DND-41 (cell line): ENCODE results near the gene TEKT3.

ENCODE experiments used
- ATAC-seq: fragments of 200-7000 bp; cut with Tn5 transposase; 3 replicates; pipeline ENCODE4 v1.9.1; 2021; ENCODE audit warnings: low read depth; ENCODE audit not compliant: insufficient read depth
- DNase-seq: peaks from one replicate; pipeline ENCODE4 v3.0.0-alpha.2; 2020
- H2AFZ ChIP-seq: 2 replicates; pipeline ENCODE4 v1.6.0; 2012; ENCODE audit warnings: low read depth, low read length
- H3K27ac ChIP-seq: 2 replicates; pipeline ENCODE4 v1.5.1; 2012; ENCODE audit warnings: low read length, inconsistent platforms
- H3K27me3 ChIP-seq: fragments of 200-600 bp; sonication (generic); 2 replicates; pipeline ENCODE4 v1.6.0; 2012; ENCODE audit warnings: low read length, mild to moderate bottlenecking, inconsistent platforms; ENCODE audit not compliant: insufficient read depth, poor library complexity
- H3K36me3 ChIP-seq: 2 replicates; pipeline ENCODE4 v1.5.1; 2012; ENCODE audit warnings: low read length, inconsistent platforms; ENCODE audit not compliant: insufficient read depth
- H3K4me1 ChIP-seq: 2 replicates; pipeline ENCODE4 v1.5.1; 2012; ENCODE audit warnings: mild to moderate bottlenecking, low read length; ENCODE audit not compliant: insufficient read depth
- H3K4me2 ChIP-seq: 2 replicates; pipeline ENCODE4 v1.6.0; 2012; ENCODE audit warnings: mild to moderate bottlenecking, moderate library complexity, low read length, inconsistent platforms; ENCODE audit not compliant: insufficient read depth
- H3K4me3 ChIP-seq, 2 experiments: fragments of 200-600 bp in 1 of 2; shearing (Covaris generic) in 1 of 2; 2 replicates each; pipeline ENCODE4 v1.5.1; 2012 to 2016; ENCODE audit warnings: inconsistent platforms in 2 of 2, low read length in 2 of 2, mild to moderate bottlenecking in 2 of 2, low read depth in 1 of 2, moderate library complexity in 1 of 2
- H3K79me2 ChIP-seq: 2 replicates; pipeline ENCODE4 v1.6.0; 2012; ENCODE audit warnings: low read length, inconsistent platforms; ENCODE audit not compliant: insufficient read depth
- H3K9ac ChIP-seq: 2 replicates; pipeline ENCODE4 v1.6.0; 2012; ENCODE audit warnings: low read depth, mild to moderate bottlenecking, inconsistent platforms, low read length, moderate library complexity
- H3K9me3 ChIP-seq: 2 replicates; pipeline ENCODE4 v1.5.1; 2012; ENCODE audit warnings: low read length, moderate library complexity, mild to moderate bottlenecking, inconsistent platforms; ENCODE audit not compliant: insufficient read depth, severe bottlenecking
- H4K20me1 ChIP-seq: 2 replicates; pipeline ENCODE4 v1.6.0; 2012; ENCODE audit warnings: low read length; ENCODE audit not compliant: insufficient read depth
- CTCF ChIP-seq: IDR thresholded peaks from 2 replicates; pipeline ENCODE4 v1.5.1; 2012; ENCODE audit warnings: borderline replicate concordance, low read length, moderate library complexity, mild to moderate bottlenecking; ENCODE audit not compliant: poor library complexity, severe bottlenecking; ENCODE audit errors: extremely low read depth
- EZH2 ChIP-seq: IDR thresholded peaks from 3 replicates; pipeline ENCODE4 v1.6.1; 2012; ENCODE audit warnings: borderline replicate concordance, low read depth, mild to moderate bottlenecking, moderate library complexity, low read length, inconsistent platforms; ENCODE audit not compliant: severe bottlenecking

The TEKT3 gene

DNA sequence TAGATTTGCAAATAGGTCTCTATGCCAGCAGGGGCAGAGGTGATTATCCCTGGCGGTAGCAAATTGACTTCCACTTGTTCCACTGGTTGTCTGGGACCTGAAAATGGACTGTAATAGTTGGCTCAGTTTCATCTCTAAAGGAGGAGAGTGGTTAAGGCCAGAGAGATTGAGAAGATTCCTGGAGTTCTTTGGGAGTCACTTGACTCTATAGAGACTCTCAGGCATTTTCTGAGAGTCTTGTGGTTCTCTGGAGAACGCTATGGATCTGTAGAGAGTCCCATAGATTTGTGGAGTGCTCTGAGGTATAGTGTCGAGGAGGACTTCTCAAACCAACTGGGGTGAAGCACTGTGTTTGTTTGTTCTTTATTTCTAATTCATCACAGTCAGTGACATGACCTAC, 67.4 kb downstream of the TEKT3 start:
- Histone ChIP-seq H4K20me1 (no peaks in the 10 kb centered on the region), H3K9me3 (no peaks in the 10 kb centered on the region), H3K4me1 (no peaks in the 10 kb centered on the region), H3K9ac (no peak overlapping the region), H3K27ac (no peak overlapping the region), H3K27me3 (no peaks in the 10 kb centered on the region), H3K4me2 (no peak overlapping the region), H3K4me3 (no peak overlapping the region), H3K36me3 (no peaks in the 10 kb centered on the region), H2AFZ (no peak overlapping the region), H3K79me2 (no peaks in the 10 kb centered on the region)
- TF ChIP-seq CTCF (no peak), EZH2 (no peak)
- ATAC-seq (no peak), DNase-seq (no peak)

DNA sequence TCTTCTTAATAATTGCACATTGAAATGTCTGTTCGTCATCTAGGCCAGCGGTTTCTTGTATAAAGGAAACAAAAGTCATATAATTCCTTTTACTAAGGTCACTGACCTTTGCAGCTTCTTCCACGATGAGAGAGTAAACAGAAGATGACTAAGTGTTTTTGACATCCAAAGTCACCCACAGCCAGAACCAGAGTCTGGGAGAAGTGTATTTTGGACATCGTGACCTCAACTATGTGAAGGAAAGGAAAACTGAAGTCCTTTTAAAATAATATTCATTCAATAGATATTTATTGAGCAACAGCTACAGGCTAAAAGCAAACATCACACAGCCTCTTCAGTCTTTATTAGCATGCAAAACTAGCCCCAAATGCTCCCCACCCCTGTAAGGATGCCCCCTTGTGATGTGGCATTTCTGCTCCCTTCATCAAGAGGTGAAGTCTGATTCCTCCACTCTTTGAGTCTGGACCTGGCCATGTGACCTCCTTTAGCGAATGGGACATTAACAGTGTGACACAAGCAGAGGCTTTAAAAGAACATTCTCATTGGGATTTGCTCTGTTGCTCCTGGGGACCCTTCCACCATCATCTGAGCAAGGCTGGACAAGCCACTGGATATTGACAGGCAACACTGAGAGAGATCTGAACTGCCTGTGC, 68.1 kb downstream of the TEKT3 start:
- no peaks in the 10 kb centered on the region for H3K9me3 ChIP-seq
- H4K20me1 ChIP-seq = no peaks in the 10 kb centered on the region
- H3K79me2 ChIP-seq = no peaks in the 10 kb centered on the region
- no peak for TF ChIP-seq CTCF
- no peak for TF ChIP-seq EZH2
- DNase-seq = no peak
- H2AFZ ChIP-seq = no peak overlapping the region
- no peak overlapping the region for H3K27ac ChIP-seq
- H3K27me3 ChIP-seq = no peaks in the 10 kb centered on the region
- no peak overlapping the region for H3K9ac ChIP-seq
- H3K36me3 ChIP-seq = no peaks in the 10 kb centered on the region
- H3K4me1 ChIP-seq = no peaks in the 10 kb centered on the region
- H3K4me3 ChIP-seq = no peak overlapping the region
- no peak for ATAC-seq
- no peak overlapping the region for H3K4me2 ChIP-seq

DNA sequence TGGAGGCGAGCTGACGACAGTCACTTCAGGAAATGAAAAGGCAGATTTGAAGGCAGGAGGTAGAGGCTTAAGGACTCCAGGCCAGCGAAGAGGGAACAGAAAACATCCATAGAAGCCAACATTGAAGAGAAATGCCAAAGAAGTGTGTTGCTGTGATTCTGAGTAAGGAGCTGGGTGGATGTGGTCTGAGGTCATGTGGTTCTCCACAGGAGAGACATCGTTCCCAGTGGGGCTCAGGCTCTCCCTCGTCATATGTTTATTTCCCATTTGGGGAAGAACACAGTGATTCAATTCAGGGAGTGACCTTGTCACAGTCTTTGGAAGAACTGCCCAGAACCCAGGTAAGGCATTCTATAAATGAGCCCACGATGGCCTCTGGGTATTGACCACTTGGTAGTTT, 69.7 kb downstream of the TEKT3 start:
- no peaks in the 10 kb centered on the region for H3K4me1 ChIP-seq
- no peaks in the 10 kb centered on the region for H4K20me1 ChIP-seq
- TF ChIP-seq CTCF = no peak
- no peak for TF ChIP-seq EZH2
- no peak overlapping the region for H3K9ac ChIP-seq
- no peak for ATAC-seq
- H3K27ac ChIP-seq = no peak overlapping the region
- H3K27me3 ChIP-seq = no peaks in the 10 kb centered on the region
- H3K36me3 ChIP-seq = no peaks in the 10 kb centered on the region
- H2AFZ ChIP-seq = no peak overlapping the region
- no peaks in the 10 kb centered on the region for H3K9me3 ChIP-seq
- H3K4me2 ChIP-seq = no peak overlapping the region
- no peak for DNase-seq
- H3K79me2 ChIP-seq = no peaks in the 10 kb centered on the region
- no peak overlapping the region for H3K4me3 ChIP-seq
